ENCODE data around the gene LITAF.

LITAF gene

DNA sequence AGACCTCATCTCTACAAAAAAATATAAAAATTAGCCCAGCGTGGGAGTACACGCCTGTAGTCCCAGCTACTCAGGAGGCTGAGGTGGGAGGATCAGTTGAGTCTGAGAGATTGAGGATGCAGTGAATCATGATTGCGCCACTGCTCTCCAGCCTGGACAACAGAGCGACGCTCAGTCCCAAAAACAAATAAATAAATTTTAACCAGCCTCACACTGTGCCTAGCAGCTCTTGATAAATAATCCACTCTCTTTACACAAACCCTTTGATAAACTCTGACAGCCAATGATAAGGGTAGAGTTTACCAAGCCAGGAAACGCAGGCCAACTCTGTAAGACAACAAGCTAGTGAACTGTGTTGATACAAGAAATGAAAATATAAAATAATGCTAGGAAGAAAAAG is 32.7 kb downstream of the LITAF start:
- no peak for DNase-seq (ENCODE audit: extremely low read depth in 1 of 2, low read depth in 1 of 2)

GRCh38 chr16:11553371-11553770 is 33.3 kb downstream of the LITAF start:
- DNase-seq (ENCODE audit: extremely low read depth in 1 of 2, low read depth in 1 of 2), result no peak

- no peak for DNase-seq (ENCODE audit: extremely low read depth in 1 of 2, low read depth in 1 of 2)
These were observed 34.3 kb downstream of the LITAF start for GRCh38 chr16:11552440-11552839.

- DNase-seq (ENCODE audit: extremely low read depth in 1 of 2, low read depth in 1 of 2), result no peak
These were observed 34.9 kb downstream of the LITAF start for GRCh38 chr16:11551842-11552241.

DNA sequence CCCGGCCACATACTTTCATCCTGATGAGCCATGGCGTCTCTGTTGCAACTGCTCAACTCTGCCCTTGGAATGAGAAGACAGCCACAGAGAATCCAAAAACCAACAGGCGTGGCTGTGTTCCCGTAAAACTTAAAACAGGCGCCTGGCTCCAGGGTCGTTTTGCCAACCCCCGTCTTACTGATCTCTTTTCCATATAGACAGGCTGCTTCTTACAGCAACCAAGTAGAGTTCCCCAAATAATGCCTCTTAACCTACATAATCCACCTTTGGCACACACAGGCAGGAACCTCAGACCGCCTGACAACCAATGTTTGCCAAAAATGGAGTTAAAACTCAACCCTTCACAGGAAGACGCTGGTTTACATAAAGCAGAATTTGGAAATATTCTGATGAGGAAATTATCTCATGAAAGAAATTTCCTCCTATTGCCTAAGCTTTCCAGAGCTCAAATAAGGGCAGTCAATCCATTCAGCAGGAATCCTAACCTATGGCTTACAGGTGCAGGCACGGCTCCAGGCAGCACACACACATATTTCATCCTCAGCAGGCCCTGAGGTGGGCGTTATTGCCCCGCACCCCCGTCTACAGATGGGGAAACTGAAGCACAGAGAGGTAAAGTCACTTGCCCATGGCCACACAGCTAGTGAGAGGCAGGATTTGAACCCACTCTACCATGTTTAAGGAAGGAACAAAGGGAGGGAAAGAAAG is 35.8 kb downstream of the LITAF start:
- DNase-seq (ENCODE audit: extremely low read depth in 1 of 2, low read depth in 1 of 2), result no peak

GRCh38 chr16:11547118-11547916 is 39.4 kb downstream of the LITAF start:
- DNase-seq (ENCODE audit: extremely low read depth in 1 of 2, low read depth in 1 of 2), result no peak

DNA sequence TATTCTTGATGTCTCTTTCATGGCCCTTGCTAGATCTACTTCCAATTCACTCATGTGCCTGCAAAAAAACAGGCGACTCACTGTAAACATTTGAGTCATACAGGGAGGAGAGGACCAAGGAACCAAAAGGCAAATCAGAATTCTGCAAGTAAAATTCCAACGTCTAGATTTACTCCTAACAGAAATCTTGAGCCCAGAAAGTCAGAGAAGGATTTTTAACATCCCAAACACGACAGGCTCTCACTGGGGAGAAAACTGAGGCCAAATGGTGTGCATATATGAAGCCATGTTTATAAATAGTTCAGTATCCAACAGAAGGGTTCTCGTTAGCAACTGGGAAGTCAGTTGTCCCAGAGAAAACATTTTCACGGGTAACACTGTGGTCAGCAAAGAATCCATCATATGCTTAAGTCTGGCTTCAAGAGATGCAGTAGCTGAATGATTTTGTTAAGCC is 40.1 kb downstream of the LITAF start:
- no peak for DNase-seq (ENCODE audit: extremely low read depth in 1 of 2, low read depth in 1 of 2)

GRCh38 chr16:11543661-11544393 is 42.9 kb downstream of the LITAF start:
- no peak for DNase-seq (ENCODE audit: extremely low read depth in 1 of 2, low read depth in 1 of 2)

- DNase-seq (ENCODE audit: extremely low read depth in 1 of 2, low read depth in 1 of 2), result no peak
These were observed 44.5 kb downstream of the LITAF start for GRCh38 chr16:11542069-11542744.

- no peak for DNase-seq (ENCODE audit: extremely low read depth in 1 of 2, low read depth in 1 of 2)
These were observed 47.1 kb downstream of the LITAF start for GRCh38 chr16:11539641-11540050.

- no peak for DNase-seq (ENCODE audit: extremely low read depth in 1 of 2, low read depth in 1 of 2)
These were observed 47.8 kb downstream of the LITAF start for GRCh38 chr16:11538880-11539279.

- no peak for DNase-seq (ENCODE audit: extremely low read depth in 1 of 2, low read depth in 1 of 2)
These were observed 50.4 kb downstream of the LITAF start for GRCh38 chr16:11536104-11536866.

GRCh38 chr16:11535494-11535893 is 51.2 kb downstream of the LITAF start:
- no peak for DNase-seq (ENCODE audit: extremely low read depth in 1 of 2, low read depth in 1 of 2)

GRCh38 chr16:11534262-11534661 is 52.5 kb downstream of the LITAF start:
- no peak for DNase-seq (ENCODE audit: extremely low read depth in 1 of 2, low read depth in 1 of 2)

DNA sequence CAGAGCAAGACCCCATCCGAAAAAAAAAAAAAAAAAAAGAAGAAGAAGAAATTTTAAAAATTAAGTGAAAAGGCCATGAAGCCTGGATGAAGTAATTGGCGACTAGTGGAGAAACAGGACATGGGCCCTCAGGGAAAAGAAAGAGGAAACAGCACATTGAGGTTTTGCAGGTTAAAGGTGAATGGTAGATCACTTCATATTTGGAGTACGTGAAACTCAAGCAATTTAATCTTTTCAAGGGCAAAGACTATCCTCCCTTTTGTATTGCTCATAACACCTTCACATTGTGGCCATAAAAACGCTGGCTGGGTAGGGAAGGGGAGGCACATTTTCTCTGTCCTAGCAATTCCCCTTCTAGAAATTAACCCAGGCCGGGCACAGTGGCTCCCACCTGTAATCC is 53.1 kb downstream of the LITAF start:
- DNase-seq (ENCODE audit: extremely low read depth in 1 of 2, low read depth in 1 of 2), result no peak

- no peak for DNase-seq (ENCODE audit: extremely low read depth in 1 of 2, low read depth in 1 of 2)
These were observed 56.4 kb downstream of the LITAF start for GRCh38 chr16:11530171-11530940.

DNA sequence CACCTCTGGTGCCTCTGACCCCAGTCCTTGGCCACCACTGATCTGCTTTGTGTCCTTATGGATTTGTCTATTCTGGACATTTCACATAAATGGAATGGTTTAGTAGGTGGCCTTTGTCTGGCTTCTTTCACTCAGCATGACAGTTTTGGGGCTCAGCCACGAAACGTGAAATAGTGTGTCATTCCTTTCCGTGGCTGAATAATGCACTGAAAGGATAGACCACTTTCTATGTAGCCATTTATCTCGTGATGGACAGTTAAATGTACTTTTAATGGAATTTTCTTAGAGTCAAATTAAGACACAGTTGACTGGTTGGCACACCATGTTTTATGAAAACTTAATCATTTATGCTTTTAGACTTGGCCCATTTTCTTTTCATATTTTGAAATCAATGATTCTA is 57.4 kb downstream of the LITAF start:
- DNase-seq (ENCODE audit: extremely low read depth in 1 of 2, low read depth in 1 of 2), result no peak

DNA sequence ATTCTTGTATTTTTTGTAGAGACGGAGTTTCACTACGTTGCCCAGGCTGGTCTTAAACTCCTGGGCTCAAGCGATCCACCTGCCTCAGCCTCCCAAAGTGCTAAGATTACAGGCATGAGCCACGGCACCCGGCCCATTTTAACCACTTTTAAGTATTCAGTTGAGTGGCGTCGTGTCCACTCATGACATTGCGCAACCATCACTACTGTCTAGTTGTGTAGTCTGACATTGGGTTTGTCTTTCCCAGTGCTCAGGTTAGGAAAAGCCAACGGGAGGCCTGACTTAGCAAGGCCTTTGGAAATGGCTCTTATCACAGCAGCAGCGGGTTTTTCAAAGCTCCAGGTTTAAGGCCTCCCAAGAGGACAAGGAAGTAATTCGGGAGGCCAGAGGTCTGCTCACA is 58.7 kb downstream of the LITAF start:
- no peak for DNase-seq (ENCODE audit: extremely low read depth in 1 of 2, low read depth in 1 of 2)

DNA sequence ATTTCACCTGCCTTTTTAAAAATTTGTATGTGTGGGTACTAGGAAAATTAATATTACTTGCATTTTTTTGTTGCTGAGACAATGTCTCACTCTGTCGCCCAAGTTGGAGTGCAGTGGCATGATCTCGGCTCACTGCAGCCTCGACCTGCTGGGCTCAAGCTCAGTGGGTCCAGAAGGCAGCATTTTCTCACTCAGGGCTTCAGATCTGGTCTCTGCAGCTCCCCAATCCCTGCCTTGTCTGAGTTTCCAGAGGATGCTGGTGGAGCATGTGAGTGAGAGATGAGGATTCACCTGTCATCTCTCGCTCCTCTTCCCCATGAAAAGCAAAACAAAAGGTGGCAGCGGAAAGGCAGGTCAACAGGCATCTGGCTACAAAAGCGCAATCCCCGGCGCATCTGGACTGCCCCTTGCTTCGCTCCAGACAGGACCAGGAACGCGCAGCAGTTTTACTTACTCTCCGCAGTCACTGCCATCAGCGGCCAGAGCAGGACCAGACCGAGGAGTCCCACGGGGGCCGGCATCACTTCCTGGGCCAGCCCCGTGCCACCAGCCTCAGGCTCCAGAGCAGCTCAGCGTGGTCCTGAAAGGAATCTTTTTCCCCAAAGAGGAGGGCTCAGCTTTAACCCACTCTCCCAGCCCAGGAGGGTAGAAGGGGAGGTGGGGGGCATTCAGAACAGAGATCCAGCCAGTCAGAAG is 59.9 kb downstream of the LITAF start:
- no peak for DNase-seq (ENCODE audit: extremely low read depth in 1 of 2, low read depth in 1 of 2)

Data from stimulated activated CD8-positive, alpha-beta memory T cell treated with anti-CD3 and anti-CD28 coated beads, Interleukin-7, amount 100 ng/mL, for 48 hours (primary cell).